Renal pelvis (tissue), 4 donors: ENCODE data around the gene ATL3. TPM values are rescaled to one million over a fixed set of nuclear protein-coding genes. Genes with fewer than 3 reads are reported as not detected.
"Not testable (repeated sequence)": the region's sequence is repeated elsewhere in the genome, so short reads cannot be mapped to it uniquely, and the experiment has no call there.

Source experiments
- DNase-seq: peaks from one replicate; pipeline ENCODE4 v3.0.0-alpha.2; 2013
- polyA plus RNA-seq, 3 donors: library from polyadenylated mRNA; unstranded; fragments of 120-200 nt; gene quantifications; one replicate each; pipeline ENCODE4 v1.2.1, GENCODE V29; 2013; ENCODE audit not compliant: insufficient read length in 3 of 3

ATL3 gene
- polyA plus RNA-seq, 3 donors = 15.3 to 17.2 (median 15.7) TPM

DNA sequence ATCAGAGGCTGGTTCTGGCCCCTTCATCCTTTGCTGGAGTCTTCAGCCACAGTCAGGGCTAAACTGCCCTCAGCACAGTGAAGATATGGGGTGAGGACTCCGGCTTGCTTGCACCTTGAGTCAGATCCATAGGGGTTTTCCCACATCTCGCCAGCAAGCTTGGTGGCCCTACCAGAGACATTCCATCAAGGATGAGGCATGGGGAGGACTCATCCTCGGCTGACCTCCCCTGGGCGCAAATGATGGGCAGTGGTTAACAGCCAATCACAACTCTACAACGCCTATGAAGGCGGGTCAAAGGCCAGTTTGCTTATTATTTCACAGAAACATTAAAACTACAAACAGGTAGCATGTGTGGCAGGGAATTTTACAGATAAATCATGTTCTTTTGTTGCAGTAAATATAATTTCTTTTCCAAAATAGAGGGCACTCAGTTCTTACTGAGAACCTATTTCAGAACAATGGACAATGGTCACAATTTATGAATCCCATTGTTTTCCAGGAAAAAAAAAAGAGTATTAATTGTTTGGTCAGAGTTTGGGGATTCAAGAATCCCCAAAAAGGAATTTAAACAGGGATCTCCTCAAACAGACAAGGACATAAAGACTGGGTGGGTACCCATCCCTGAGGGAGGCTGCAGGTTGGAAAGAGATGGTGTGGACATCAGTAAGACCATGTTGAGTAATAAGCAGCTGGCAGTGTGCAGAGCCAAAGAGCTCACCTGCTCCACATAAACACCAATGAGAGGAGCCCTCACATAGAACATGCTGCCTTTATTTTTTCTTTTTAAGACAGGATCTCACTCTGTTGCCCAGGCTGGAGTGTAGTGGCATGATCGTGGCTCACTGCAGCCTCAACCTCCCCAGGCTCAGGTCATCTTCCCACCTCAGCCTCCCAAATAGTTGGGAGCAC is 71.7 kb downstream of the ATL3 start:
- DNase-seq = no peak

DNA sequence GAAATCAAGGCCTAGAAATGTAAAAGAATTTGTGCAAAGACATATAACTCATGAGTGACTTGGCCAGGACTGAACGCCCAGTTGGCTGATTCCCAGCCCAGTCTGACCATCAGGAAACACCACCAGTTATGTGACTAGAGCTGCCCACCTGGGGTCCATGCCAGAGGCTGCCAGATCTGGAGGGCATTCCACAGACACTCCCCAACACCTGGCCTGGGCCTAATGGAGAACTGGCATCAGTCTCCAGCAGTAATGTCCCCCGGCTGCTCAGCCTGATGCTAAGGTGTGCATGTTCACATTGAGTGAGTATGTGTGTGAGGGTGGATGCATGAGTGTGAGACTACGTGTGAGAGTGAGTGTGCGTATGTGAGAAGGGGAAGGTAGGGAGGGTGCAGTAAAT is 72.6 kb downstream of the ATL3 start:
- DNase-seq = no peak

DNA sequence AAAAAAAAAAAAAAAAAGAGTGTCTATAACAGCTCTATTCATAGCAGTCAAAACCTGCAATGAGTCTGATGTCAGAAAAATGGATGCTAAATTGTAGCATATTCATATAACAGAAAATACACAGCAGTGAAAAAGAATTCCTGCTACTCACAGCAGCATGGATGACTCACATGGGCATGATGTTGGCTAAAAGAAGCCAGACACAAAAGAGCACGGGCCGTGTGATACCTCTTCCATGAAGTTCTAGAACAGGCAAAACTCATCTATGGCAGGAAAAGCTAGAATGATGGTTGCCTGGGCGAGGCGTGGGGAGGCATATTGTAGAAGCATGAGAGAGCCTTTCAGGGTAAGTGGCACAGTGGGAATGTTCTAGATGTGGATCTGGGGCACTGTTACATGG is 75.9 kb downstream of the ATL3 start:
- DNase-seq = no peak

DNA sequence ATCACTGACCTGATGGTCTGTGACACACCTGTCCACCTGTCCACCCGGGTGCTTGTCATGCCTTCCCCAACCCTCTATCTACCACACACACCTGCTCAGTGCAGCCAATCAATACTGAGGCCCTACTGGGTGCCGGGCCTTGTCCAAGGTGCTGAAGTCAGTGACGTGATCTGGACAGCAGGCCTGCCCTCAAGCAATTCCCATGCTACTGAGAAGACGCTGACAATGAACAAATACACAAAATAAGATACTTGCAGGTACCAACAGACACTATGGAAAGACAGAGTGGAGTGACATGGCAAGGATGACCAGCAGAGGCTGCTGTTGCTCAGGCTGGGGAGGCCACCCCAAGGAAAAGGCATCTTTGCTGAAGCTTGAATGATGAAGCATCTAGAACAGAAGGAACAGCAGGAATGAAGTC is 78.2 kb downstream of the ATL3 start:
- no peak for DNase-seq

DNA sequence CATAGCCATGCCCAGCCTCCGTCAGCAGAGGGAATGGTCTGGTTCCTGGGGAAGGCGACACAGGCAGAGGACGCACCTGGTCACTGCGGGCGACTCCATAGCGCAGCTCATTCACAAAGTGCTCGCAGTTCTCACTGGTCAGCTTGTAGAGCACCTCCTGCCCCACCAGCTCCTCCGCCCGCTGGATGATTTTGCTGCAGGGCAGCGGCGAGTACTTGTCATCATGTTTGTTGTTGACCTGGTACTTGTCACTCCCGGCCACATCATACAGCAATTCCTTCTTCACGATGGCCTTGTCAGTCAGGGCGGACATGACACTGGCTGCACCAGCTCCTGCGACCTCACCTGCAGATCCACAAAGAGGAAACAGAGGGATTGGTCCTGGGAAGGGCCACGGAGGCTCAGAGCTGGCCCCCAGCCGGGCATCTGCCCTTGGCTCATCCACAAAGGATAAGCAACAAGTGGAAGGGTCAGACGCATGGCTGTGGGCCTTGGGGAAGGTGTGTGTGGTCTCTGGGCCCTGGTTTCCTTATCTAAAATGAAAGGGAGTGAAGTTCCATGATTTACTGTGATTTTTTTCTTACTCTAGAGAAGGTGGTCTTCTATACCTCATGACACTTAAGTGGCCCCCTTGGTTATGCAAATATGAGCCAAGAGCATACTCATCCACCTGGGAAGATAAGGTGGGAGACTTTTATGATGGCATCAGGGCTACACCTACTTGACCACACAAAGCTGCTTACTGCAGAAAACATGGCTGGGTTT is 81.0 kb downstream of the ATL3 start:
- DNase-seq = no peak

DNA sequence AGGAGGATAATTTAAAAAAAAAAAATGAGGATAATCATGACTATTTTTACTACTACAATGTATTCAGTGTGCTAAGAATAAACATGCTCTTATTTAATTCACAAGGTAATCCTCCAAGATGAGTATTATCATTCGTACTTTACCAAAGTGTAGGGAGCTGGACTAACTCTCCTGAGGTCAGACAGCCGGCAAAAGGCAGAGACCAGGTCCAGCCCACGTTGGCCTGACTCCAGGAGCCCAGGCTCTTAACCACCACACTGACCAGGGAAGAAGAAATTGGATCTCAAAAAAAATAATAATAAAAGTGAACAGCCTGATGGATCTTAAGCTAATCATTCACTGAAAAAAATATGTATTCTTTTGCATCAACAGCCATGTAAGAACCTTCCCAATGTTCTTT is 82.2 kb downstream of the ATL3 start:
- DNase-seq = no peak

DNA sequence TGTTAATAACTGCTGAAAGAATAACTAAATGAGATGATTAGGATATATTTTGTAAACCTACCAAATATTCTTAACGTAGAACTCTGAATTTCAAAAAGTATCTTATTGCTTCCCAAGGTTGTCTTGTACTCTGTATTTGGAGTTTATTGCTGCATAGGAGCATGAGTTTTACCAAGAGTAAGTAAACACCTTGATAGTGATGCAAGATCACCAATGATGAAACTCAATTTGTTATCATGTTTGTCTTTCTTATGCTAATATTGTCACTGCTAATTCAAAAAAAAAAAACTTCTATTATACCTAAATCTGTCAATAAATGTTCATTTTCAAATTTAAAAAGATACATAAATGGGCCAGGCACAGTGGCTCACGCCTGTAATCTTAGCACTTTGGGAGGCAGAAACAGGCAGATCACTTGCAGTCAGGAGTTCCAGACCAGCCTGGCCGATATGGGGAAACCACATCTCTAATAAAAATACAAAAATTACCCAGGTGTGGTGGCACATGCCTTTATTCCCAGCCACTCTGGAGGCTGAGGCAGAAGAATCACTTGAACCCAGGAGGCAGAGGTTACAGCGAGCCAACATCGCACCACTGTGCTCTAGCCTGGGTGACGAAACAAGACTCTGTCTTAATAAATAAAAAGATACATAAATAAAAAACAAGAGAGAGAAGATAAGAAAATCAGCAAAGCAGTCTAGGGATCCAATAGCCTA is 84.6 kb downstream of the ATL3 start:
- no peak for DNase-seq

DNA sequence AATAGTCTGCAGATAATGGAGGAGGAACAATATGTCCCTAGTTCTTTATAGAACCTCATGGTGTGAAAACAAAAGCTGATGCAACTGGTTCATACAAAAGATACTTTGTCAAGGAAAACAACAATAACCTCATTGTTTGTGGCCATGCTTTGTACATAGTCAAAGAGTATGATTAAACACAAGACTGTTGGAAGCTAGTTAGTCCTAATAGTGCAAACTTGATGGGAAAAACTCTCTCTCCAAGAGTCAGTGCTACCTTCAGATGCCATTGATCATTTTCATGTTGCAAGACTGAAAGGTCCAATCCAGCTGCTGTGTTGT is 87.9 kb downstream of the ATL3 start:
- DNase-seq = no peak

DNA sequence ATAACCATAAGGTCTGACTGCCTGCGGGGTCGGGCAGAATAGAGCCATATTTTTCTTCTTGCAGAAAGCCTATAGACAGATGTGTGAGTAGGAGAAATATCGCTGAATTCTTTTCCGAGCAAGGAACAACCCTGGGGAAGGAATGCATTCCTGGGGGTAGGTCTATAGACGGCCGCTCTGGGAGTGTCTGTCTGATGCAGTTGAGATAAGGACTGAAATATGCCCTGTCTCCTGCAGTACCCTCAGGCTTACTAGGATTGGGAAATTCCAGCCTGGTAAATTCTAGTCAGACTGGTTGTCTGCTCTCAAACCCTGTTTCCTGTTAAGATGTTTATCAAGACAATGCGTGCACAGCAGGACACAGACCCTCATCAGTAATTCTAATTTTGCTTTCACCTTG is 90.0 kb downstream of the ATL3 start:
- not testable (repeated sequence) for DNase-seq

DNA sequence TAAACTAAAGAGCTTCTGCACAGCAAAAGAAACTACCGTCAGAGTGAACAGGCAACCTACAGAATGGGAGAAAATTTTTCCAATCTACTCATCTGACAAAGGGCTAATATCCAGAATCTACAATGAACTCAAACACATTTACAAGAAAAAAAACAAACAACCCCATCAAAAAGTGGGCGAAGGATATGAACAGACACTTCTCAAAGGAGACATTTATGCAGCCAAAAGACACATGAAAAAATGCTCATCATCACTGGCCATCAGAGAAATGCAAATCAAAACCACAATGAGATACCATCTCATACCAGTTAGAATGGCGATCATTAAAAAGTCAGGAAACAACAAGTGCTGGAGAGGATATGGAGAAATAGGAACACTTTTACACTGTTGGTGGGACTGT is 92.3 kb downstream of the ATL3 start:
- DNase-seq = not testable (repeated sequence)

- no peak for DNase-seq
Measured at GRCh38 chr11:63574856-63575602, 96.1 kb downstream of the ATL3 start.

Other genes with a start within 250 kb of the ATL3 start
- under 1 TPM; 0.26 to 0.50 (median 0.48) TPM for gene PLAAT5, start 180.2 kb downstream of the ATL3 start, polyA plus RNA-seq
- gene LGALS12, start 165.3 kb downstream of the ATL3 start, polyA plus RNA-seq = under 1 TPM; 0.28 to 0.34 (median 0.31) TPM
- gene PLAAT4, start 134.6 kb downstream of the ATL3 start, polyA plus RNA-seq = 10 to 100 TPM in 1 of 3 donors, 1 to 10 TPM in 2; 9.0 to 10.0 (median 9.8) TPM
- under 1 TPM in 2 of 3 donors, not detected in 1; 0.31 to 0.34 TPM for gene PLAAT2, start 108.0 kb downstream of the ATL3 start, polyA plus RNA-seq
- gene PLAAT3, start 56.9 kb downstream of the ATL3 start, polyA plus RNA-seq = 10 to 100 TPM; 18.8 to 22.6 (median 22.5) TPM
- gene RTN3, start 10.1 kb upstream of the ATL3 start, polyA plus RNA-seq = 100 to 1,000 TPM; 160 to 173 (median 160) TPM
- 10 to 100 TPM; 42.9 to 52.7 (median 50.6) TPM for gene ZFTA, start 97.4 kb upstream of the ATL3 start, polyA plus RNA-seq
- 10 to 100 TPM; 37.7 to 43.1 (median 39.0) TPM for gene SPINDOC, start 142.1 kb upstream of the ATL3 start, polyA plus RNA-seq
- gene MARK2, start 167.7 kb upstream of the ATL3 start, polyA plus RNA-seq = 10 to 100 TPM; 35.5 to 36.7 (median 35.8) TPM
- gene RCOR2, start 245.8 kb upstream of the ATL3 start, polyA plus RNA-seq = 10 to 100 TPM; 11.4 to 16.8 (median 15.4) TPM